ENCODE data around the gene CSTPP1. TPM values are rescaled to one million over a fixed set of nuclear protein-coding genes. Genes with fewer than 3 reads are reported as not detected.

Gene CSTPP1
- total RNA-seq, 1 donor from 2014 or later = 29.6 TPM

DNA sequence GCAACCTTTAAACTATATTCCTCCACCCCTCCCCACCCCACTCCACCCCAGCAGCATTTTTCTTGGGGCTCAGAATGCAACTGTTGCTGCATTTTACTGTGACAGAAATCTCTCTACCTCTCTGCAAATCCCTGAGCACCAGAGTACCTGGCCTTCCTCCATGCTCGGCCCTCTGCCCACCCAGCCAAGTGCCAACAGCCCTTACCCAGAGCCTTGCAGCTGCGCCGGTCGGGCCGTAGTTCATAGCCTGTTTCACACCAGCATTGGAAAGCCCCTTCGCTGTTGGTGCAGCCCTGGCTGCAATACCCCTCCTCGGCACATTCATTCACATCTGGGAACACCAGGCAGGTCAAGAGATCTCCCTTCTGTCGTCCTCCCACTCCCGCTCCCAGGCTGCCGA is 41.6 kb upstream of the CSTPP1 start:
- no peaks in the 10 kb centered on the region for H3K9me3 ChIP-seq (ENCODE audit: insufficient read depth, low read depth, low read length)
- Mint-ChIP-seq H3K4me1 (ENCODE audit: low read depth, unreplicated experiment) (peaks cover 3% of the 10 kb centered on the region), H3K27me3 (ENCODE audit: low read depth, unreplicated experiment) (no peaks in the 10 kb centered on the region), H3K36me3 (ENCODE audit: low read depth, unreplicated experiment) (peaks cover 12% of the 10 kb centered on the region), H3K9me3 (ENCODE audit: unreplicated experiment) (no peaks in the 10 kb centered on the region), H3K27ac (ENCODE audit: unreplicated experiment) (no peak overlapping the region), H3K4me3 (ENCODE audit: unreplicated experiment) (no peak overlapping the region)
- no peaks in the 10 kb centered on the region for H3K27me3 ChIP-seq (ENCODE audit: insufficient read depth, low read length)
- DNase-seq (ENCODE audit: low read depth) (no peak), FAIRE-seq (no peak)
- no peaks in the 10 kb centered on the region for H4K20me1 ChIP-seq (ENCODE audit: insufficient read depth, low read length)
- no peak overlapping the region for H3K9ac ChIP-seq (ENCODE audit: low read length)
- H3K27ac ChIP-seq (ENCODE audit: low read depth, low read length) = no peak overlapping the region
- H3K4me2 ChIP-seq (ENCODE audit: low read length) = no peak overlapping the region
- H3K4me3 ChIP-seq (ENCODE audit: insufficient read depth, low read depth, low read length) = no peak overlapping the region
- peaks cover 3% of the 10 kb centered on the region for H3K4me1 ChIP-seq (ENCODE audit: insufficient read depth, low read length)
- no peak for TF ChIP-seq EZH2 (IDR thresholded peaks at IDR 0.05; ENCODE audit: insufficient read depth, low read length)
- TF ChIP-seq, protein P1, sequence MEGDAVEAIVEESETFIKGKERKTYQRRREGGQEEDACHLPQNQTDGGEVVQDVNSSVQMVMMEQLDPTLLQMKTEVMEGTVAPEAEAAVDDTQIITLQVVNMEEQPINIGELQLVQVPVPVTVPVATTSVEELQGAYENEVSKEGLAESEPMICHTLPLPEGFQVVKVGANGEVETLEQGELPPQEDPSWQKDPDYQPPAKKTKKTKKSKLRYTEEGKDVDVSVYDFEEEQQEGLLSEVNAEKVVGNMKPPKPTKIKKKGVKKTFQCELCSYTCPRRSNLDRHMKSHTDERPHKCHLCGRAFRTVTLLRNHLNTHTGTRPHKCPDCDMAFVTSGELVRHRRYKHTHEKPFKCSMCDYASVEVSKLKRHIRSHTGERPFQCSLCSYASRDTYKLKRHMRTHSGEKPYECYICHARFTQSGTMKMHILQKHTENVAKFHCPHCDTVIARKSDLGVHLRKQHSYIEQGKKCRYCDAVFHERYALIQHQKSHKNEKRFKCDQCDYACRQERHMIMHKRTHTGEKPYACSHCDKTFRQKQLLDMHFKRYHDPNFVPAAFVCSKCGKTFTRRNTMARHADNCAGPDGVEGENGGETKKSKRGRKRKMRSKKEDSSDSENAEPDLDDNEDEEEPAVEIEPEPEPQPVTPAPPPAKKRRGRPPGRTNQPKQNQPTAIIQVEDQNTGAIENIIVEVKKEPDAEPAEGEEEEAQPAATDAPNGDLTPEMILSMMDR (IDR thresholded peaks at IDR 0.05; ENCODE audit: insufficient read depth, low read depth, low read length) = no peak
- H3K79me2 ChIP-seq (ENCODE audit: insufficient read depth, low read length) = no peaks in the 10 kb centered on the region
- H2AFZ ChIP-seq (ENCODE audit: low read depth, low read length) = no peak overlapping the region
- peaks cover 4% of the 10 kb centered on the region for H3K36me3 ChIP-seq (ENCODE audit: insufficient read depth, low read length)

GRCh38 chr11:46895821-46896220 is 40.7 kb upstream of the CSTPP1 start:
- H3K27me3 ChIP-seq (ENCODE audit: insufficient read depth, low read length) = no peaks in the 10 kb centered on the region
- no peaks in the 10 kb centered on the region for H3K79me2 ChIP-seq (ENCODE audit: insufficient read depth, low read length)
- Mint-ChIP-seq H3K36me3 (ENCODE audit: low read depth, unreplicated experiment) (peaks cover 12% of the 10 kb centered on the region), H3K4me1 (ENCODE audit: low read depth, unreplicated experiment) (peaks cover 3% of the 10 kb centered on the region), H3K4me3 (ENCODE audit: unreplicated experiment) (no peak overlapping the region), H3K27ac (ENCODE audit: unreplicated experiment) (no peak overlapping the region), H3K9me3 (ENCODE audit: unreplicated experiment) (no peaks in the 10 kb centered on the region), H3K27me3 (ENCODE audit: low read depth, unreplicated experiment) (peaks cover 2% of the 10 kb centered on the region)
- no peak overlapping the region for H3K9ac ChIP-seq (ENCODE audit: low read length)
- peak; percentile 17 for DNase-seq (ENCODE audit: low read depth)
- no peak overlapping the region for H3K27ac ChIP-seq (ENCODE audit: low read depth, low read length)
- H3K4me1 ChIP-seq (ENCODE audit: insufficient read depth, low read length) = peaks cover 3% of the 10 kb centered on the region
- FAIRE-seq = no peak
- no peak overlapping the region for H2AFZ ChIP-seq (ENCODE audit: low read depth, low read length)
- H3K4me2 ChIP-seq (ENCODE audit: low read length) = no peak overlapping the region
- H3K9me3 ChIP-seq (ENCODE audit: insufficient read depth, low read depth, low read length) = no peaks in the 10 kb centered on the region
- H4K20me1 ChIP-seq (ENCODE audit: insufficient read depth, low read length) = no peaks in the 10 kb centered on the region
- H3K4me3 ChIP-seq (ENCODE audit: insufficient read depth, low read depth, low read length) = no peak overlapping the region
- TF ChIP-seq EZH2 (IDR thresholded peaks at IDR 0.05; ENCODE audit: insufficient read depth, low read length) = no peak
- TF ChIP-seq, protein P1 (IDR thresholded peaks at IDR 0.05; ENCODE audit: insufficient read depth, low read depth, low read length) = no peak
- H3K36me3 ChIP-seq (ENCODE audit: insufficient read depth, low read length) = peaks cover 4% of the 10 kb centered on the region

DNA sequence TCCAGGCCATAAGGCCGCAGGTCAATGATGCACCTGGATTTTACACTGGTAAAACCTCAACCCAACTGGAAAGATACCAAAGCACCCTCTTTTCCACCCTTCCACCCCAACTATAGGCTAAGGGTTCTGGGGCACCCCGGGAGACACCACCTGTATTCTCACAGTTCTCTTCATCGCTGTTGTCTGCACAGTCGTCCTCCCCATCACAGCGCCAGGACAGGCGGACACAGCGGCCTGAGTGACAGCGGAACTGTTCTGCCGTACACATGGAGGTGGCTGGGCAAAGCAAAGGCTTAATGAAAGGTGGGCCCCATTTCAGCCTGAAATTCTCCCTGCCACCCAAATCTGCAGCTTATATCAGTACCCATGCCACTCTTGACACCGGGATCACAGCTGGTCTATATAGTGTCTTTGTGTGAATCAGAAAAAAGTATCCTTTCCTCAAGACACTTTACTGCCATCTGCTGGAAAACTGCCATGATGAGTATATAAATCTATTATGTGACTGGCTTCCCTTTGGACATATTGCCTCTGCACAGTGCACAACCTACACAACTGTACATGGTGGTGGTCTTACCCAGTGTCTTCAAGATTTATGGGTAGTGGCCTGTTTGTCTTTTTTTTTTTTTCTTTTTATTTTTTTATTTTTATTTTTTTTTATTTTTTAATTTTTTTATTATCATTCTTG is 39.7 kb upstream of the CSTPP1 start:
- Mint-ChIP-seq H3K9me3 (ENCODE audit: unreplicated experiment) (no peaks in the 10 kb centered on the region), H3K4me3 (ENCODE audit: unreplicated experiment) (no peak overlapping the region), H3K27me3 (ENCODE audit: low read depth, unreplicated experiment) (peaks cover 2% of the 10 kb centered on the region), H3K36me3 (ENCODE audit: low read depth, unreplicated experiment) (peaks cover 12% of the 10 kb centered on the region), H3K27ac (ENCODE audit: unreplicated experiment) (no peak overlapping the region), H3K4me1 (ENCODE audit: low read depth, unreplicated experiment) (peaks cover 3% of the 10 kb centered on the region)
- Histone ChIP-seq H4K20me1 (ENCODE audit: insufficient read depth, low read length) (no peaks in the 10 kb centered on the region), H3K79me2 (ENCODE audit: insufficient read depth, low read length) (no peaks in the 10 kb centered on the region), H3K4me3 (ENCODE audit: insufficient read depth, low read depth, low read length) (no peak overlapping the region), H2AFZ (ENCODE audit: low read depth, low read length) (no peak overlapping the region), H3K27ac (ENCODE audit: low read depth, low read length) (no peak overlapping the region), H3K27me3 (ENCODE audit: insufficient read depth, low read length) (no peaks in the 10 kb centered on the region), H3K9ac (ENCODE audit: low read length) (no peak overlapping the region), H3K4me2 (ENCODE audit: low read length) (no peak overlapping the region), H3K36me3 (ENCODE audit: insufficient read depth, low read length) (peaks cover 4% of the 10 kb centered on the region), H3K4me1 (ENCODE audit: insufficient read depth, low read length) (peaks cover 3% of the 10 kb centered on the region), H3K9me3 (ENCODE audit: insufficient read depth, low read depth, low read length) (no peaks in the 10 kb centered on the region)
- TF ChIP-seq, protein P1 (IDR thresholded peaks at IDR 0.05; ENCODE audit: insufficient read depth, low read depth, low read length) = peak; percentile 42
- no peak for TF ChIP-seq EZH2 (IDR thresholded peaks at IDR 0.05; ENCODE audit: insufficient read depth, low read length)
- FAIRE-seq (no peak), DNase-seq (ENCODE audit: low read depth) (no peak)
